Peyer's patch (tissue), 4 donors: ENCODE results near the gene EHD2.
"Not testable (repeated sequence)": the region's sequence is repeated elsewhere in the genome, so short reads cannot be mapped to it uniquely, and the experiment has no call there.

ENCODE experiments used
- CTCF ChIP-seq, 6 experiments: fragments of 450-650 bp in 4 of 6; fragments of 200-600 bp in 2 of 6; sonication (generic) in 1 of 6; IDR thresholded peaks; one replicate each; pipeline ENCODE4 v1.5.1; 2017 to 2019; ENCODE audit warnings: antibody characterized with exemption in 6 of 6, mild to moderate bottlenecking in 3 of 6, moderate library complexity in 1 of 6
- POLR2A ChIP-seq, 2 donors: fragments of 450-650 bp; IDR thresholded peaks; one replicate each; pipeline ENCODE4 v1.5.1; 2017; ENCODE audit warnings: antibody characterized with exemption in 2 of 2, mild to moderate bottlenecking in 2 of 2, moderate library complexity in 2 of 2

DNA sequence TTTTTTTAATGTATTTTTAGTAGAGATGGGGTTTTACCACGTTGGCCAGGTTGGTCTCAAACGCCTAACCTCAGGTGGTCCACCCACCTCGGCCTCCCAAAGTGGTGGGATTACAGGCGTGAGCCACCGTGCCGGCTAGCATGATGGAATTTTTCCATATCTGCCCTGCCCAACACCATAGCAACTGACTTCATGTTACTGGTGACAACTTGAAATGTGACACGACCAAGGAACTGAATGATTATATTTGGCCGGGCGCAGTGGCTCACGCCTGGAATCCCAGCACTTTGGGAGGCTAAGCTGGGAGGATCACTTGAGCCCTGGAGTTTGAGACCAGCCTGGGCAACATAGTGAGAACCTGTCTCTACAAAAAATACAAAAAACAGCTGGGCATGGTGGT is 74.1 kb downstream of the EHD2 start:
- TF ChIP-seq CTCF, POLR2A (IDR thresholded peaks at IDR 0.05): not testable (repeated sequence)
